ENCODE results near the gene GPATCH2L. TPM values are rescaled to one million over a fixed set of nuclear protein-coding genes. Genes with fewer than 3 reads are reported as not detected.

Gene GPATCH2L
- 10 to 100 TPM; 34.7 to 44.9 (median 43.6) TPM for polyA plus RNA-seq (ENCODE audit: insufficient read length in 3 of 3)
- long read RNA-seq, donor 1, full-length matches to known transcripts: 3 of 3 reads
- long read RNA-seq, donor 1, partial matches to known transcripts: 0 of 3 reads
- long read RNA-seq, donor 1, other reads (novel, unspliced or antisense): 0 of 3 reads
- long read RNA-seq, donor 2, full-length matches to known transcripts: 3 of 12 reads
- long read RNA-seq, donor 2, partial matches to known transcripts: 9 of 12 reads
- long read RNA-seq, donor 2, other reads (novel, unspliced or antisense): 0 of 12 reads
- long read RNA-seq, donor 3, full-length matches to known transcripts: 8 of 8 reads
- long read RNA-seq, donor 3, partial matches to known transcripts: 0 of 8 reads
- long read RNA-seq, donor 3, other reads (novel, unspliced or antisense): 0 of 8 reads
- long read RNA-seq, donor 4, full-length matches to known transcripts: 3 of 3 reads
- long read RNA-seq, donor 4, partial matches to known transcripts: 0 of 3 reads
- long read RNA-seq, donor 4, other reads (novel, unspliced or antisense): 0 of 3 reads
- long read RNA-seq, donor 5, full-length matches to known transcripts: 2 of 2 reads
- long read RNA-seq, donor 5, partial matches to known transcripts: 0 of 2 reads
- long read RNA-seq, donor 5, other reads (novel, unspliced or antisense): 0 of 2 reads
- long read RNA-seq, donor 6, full-length matches to known transcripts: 8 of 8 reads
- long read RNA-seq, donor 6, partial matches to known transcripts: 0 of 8 reads
- long read RNA-seq, donor 6, other reads (novel, unspliced or antisense): 0 of 8 reads
- long read RNA-seq, donor 7, full-length matches to known transcripts: 5 of 5 reads
- long read RNA-seq, donor 7, partial matches to known transcripts: 0 of 5 reads
- long read RNA-seq, donor 7, other reads (novel, unspliced or antisense): 0 of 5 reads
- long read RNA-seq, donor 8, full-length matches to known transcripts: 2 of 2 reads
- long read RNA-seq, donor 8, partial matches to known transcripts: 0 of 2 reads
- long read RNA-seq, donor 8, other reads (novel, unspliced or antisense): 0 of 2 reads
- long read RNA-seq, donor 9, full-length matches to known transcripts: 3 of 3 reads
- long read RNA-seq, donor 9, partial matches to known transcripts: 0 of 3 reads
- long read RNA-seq, donor 9, other reads (novel, unspliced or antisense): 0 of 3 reads
- long read RNA-seq, donor 10, full-length matches to known transcripts: 4 of 4 reads
- long read RNA-seq, donor 10, partial matches to known transcripts: 0 of 4 reads
- long read RNA-seq, donor 10, other reads (novel, unspliced or antisense): 0 of 4 reads
- long read RNA-seq, donor 11, full-length matches to known transcripts: 1 of 1 reads
- long read RNA-seq, donor 11, partial matches to known transcripts: 0 of 1 reads
- long read RNA-seq, donor 11, other reads (novel, unspliced or antisense): 0 of 1 reads
- long read RNA-seq, donor 12, full-length matches to known transcripts: 6 of 6 reads
- long read RNA-seq, donor 12, partial matches to known transcripts: 0 of 6 reads
- long read RNA-seq, donor 12, other reads (novel, unspliced or antisense): 0 of 6 reads
- long read RNA-seq, donor 13, full-length matches to known transcripts: 1 of 1 reads
- long read RNA-seq, donor 13, partial matches to known transcripts: 0 of 1 reads
- long read RNA-seq, donor 13, other reads (novel, unspliced or antisense): 0 of 1 reads
- long read RNA-seq, donor 14: 0 reads
- long read RNA-seq, donor 15: 0 reads
- long read RNA-seq, donor 16, full-length matches to known transcripts: 5 of 5 reads
- long read RNA-seq, donor 16, partial matches to known transcripts: 0 of 5 reads
- long read RNA-seq, donor 16, other reads (novel, unspliced or antisense): 0 of 5 reads

GRCh38 chr14:76151398-76152332, at the start of gene GPATCH2L:
Gene GPATCH2L, plus strand, starts transcription at chr14:76151922. Its CDS starts 2,442 bp downstream, at chr14:76154364.
- peak; percentile 93 for DNase-seq

GRCh38 chr14:76104802-76105355, 46.8 kb upstream of the GPATCH2L start:
- DNase-seq: no peak

- DNase-seq: no peak
Measured at GRCh38 chr14:76106188-76106587, 45.5 kb upstream of the GPATCH2L start.

- DNase-seq: no peak
Measured at GRCh38 chr14:76109087-76109880, 42.4 kb upstream of the GPATCH2L start.

GRCh38 chr14:76112889-76113624, 38.7 kb upstream of the GPATCH2L start:
- no peak for DNase-seq

- DNase-seq: no peak
Measured at GRCh38 chr14:76113691-76114090, 38.0 kb upstream of the GPATCH2L start.

- no peak for DNase-seq
Measured at GRCh38 chr14:76115010-76115422, 36.7 kb upstream of the GPATCH2L start.

GRCh38 chr14:76117789-76118484, 33.8 kb upstream of the GPATCH2L start:
- no peak for DNase-seq

- DNase-seq: no peak
Measured at GRCh38 chr14:76118594-76118993, 33.1 kb upstream of the GPATCH2L start.

- DNase-seq: no peak
Measured at GRCh38 chr14:76121089-76121748, 30.5 kb upstream of the GPATCH2L start.

GRCh38 chr14:76123426-76124225, 28.1 kb upstream of the GPATCH2L start:
- DNase-seq: no peak

- DNase-seq: no peak
Measured at GRCh38 chr14:76125511-76125910, 26.2 kb upstream of the GPATCH2L start.

- no peak for DNase-seq
Measured at GRCh38 chr14:76126076-76126475, 25.6 kb upstream of the GPATCH2L start.

GRCh38 chr14:76129851-76130576, 21.7 kb upstream of the GPATCH2L start:
- DNase-seq: no peak
